H1 (cell line): ENCODE measurements around the gene FSD1L. TPM values are rescaled to one million over a fixed set of nuclear protein-coding genes. Genes with fewer than 3 reads are reported as not detected.

Experiments
- CTCF ChIA-PET: fragments of 300-600 bp; sonication (Branson Sonifier 250); formaldehyde crosslinking; loops from one replicate; lab custom pipeline; 2021; ENCODE audit not compliant: partially characterized antibody; lab: Charles Lee
- POLR2A ChIA-PET: fragments of 300-600 bp; sonication (Branson Sonifier 250); formaldehyde crosslinking; loops from one replicate; lab custom pipeline; 2021; ENCODE audit warnings: inconsistent platforms; ENCODE audit not compliant: partially characterized antibody; lab: Charles Lee
- DNase-seq, 2 experiments: peaks; one replicate each; pipeline versions ENCODE4 v3.0.0 to v3.0.0-alpha.2; 2010 to 2022; ENCODE audit warnings: low spot score in 2 of 2, low read depth in 1 of 2, mixed read lengths in 1 of 2
- FAIRE-seq: peaks from 2 replicates; lab custom pipeline; 2011; peaks lifted over from hg19 to GRCh38; lab: Jason Lieb, UNC
- H2AFZ ChIP-seq: 2 replicates; pipeline ENCODE4 v1.8.1; 2012; ENCODE audit warnings: low read length, inconsistent platforms
- H2AK5ac ChIP-seq: 2 replicates; pipeline ENCODE4 v1.6.1; 2013; ENCODE audit warnings: low read depth, low read length
- H2BK120ac ChIP-seq: replicated peaks from 2 replicates; pipeline ENCODE3; 2013; ENCODE audit warnings: low read depth, low read length, inconsistent platforms
- H2BK12ac ChIP-seq: 2 replicates; pipeline ENCODE4 v1.6.1; 2013; ENCODE audit warnings: low read depth, low read length
- H2BK15ac ChIP-seq: 2 replicates; pipeline ENCODE4 v1.6.1; 2013; ENCODE audit warnings: low read length
- H2BK20ac ChIP-seq: 2 replicates; pipeline ENCODE4 v1.6.1; 2013; ENCODE audit warnings: low read length
- H2BK5ac ChIP-seq: 2 replicates; pipeline ENCODE4 v1.6.1; 2013; ENCODE audit warnings: low read depth, low read length
- H3K14ac ChIP-seq: 2 replicates; pipeline ENCODE4 v1.6.1; 2013; ENCODE audit warnings: inconsistent platforms; ENCODE audit not compliant: insufficient read length
- H3K18ac ChIP-seq: 2 replicates; pipeline ENCODE4 v1.6.1; 2013; ENCODE audit warnings: low read length; ENCODE audit errors: extremely low read depth
- H3K23ac ChIP-seq: 2 replicates; pipeline ENCODE4 v1.6.1; 2013; ENCODE audit warnings: inconsistent platforms; ENCODE audit not compliant: insufficient read length
- H3K23me2 ChIP-seq: 2 replicates; pipeline ENCODE4 v1.6.1; 2013; ENCODE audit warnings: low read depth, low read length
- H3K27ac ChIP-seq: 2 replicates; pipeline ENCODE4 v1.6.1; 2011; ENCODE audit warnings: low read depth, low read length, inconsistent platforms
- H3K27me3 ChIP-seq, 4 experiments: replicated peaks in 1 of 4; 1 replicate in 1 of 4; 2 replicates in 3 of 4; pipeline versions ENCODE4 v1.6.1 to v1.8.1; 2011 to 2013; ENCODE audit warnings: low read length in 3 of 4, mild to moderate bottlenecking in 3 of 4, inconsistent platforms in 2 of 4, mixed read lengths in 2 of 4, moderate library complexity in 1 of 4; ENCODE audit not compliant: control insufficient read depth in 3 of 4, insufficient read depth in 3 of 4; ENCODE audit errors: extremely low read depth in 1 of 4
- H3K36me3 ChIP-seq, 4 experiments: 2 replicates each; pipeline versions ENCODE4 v1.6.1 to v1.8.1; 2011 to 2013; ENCODE audit warnings: mild to moderate bottlenecking in 4 of 4, low read length in 3 of 4, moderate library complexity in 2 of 4, control low read depth in 1 of 4, inconsistent platforms in 1 of 4; ENCODE audit not compliant: insufficient read depth in 4 of 4, control insufficient read depth in 2 of 4
- H3K4ac ChIP-seq: replicated peaks from 2 replicates; pipeline ENCODE3; 2013; ENCODE audit warnings: low read length, low read depth, mixed read lengths, inconsistent platforms; ENCODE audit not compliant: insufficient read length
- H3K4me1 ChIP-seq, 4 experiments: replicated peaks in 1 of 4; 1 replicate in 1 of 4; 2 replicates in 3 of 4; pipeline versions ENCODE4 v1.6.1 to v1.8.1; 2011 to 2013; ENCODE audit warnings: low read length in 3 of 4, inconsistent platforms in 2 of 4, mixed read lengths in 1 of 4; ENCODE audit not compliant: insufficient read depth in 4 of 4, control insufficient read depth in 3 of 4
- H3K4me2 ChIP-seq, 2 experiments: 2 replicates each; pipeline versions ENCODE4 v1.6.1 to v1.8.1; 2011 to 2013; ENCODE audit warnings: low read depth in 2 of 2, low read length in 2 of 2, control low read depth in 1 of 2, inconsistent platforms in 1 of 2, mild to moderate bottlenecking in 1 of 2; ENCODE audit not compliant: insufficient read depth in 1 of 2
- H3K4me3 ChIP-seq, 4 experiments: fragments of 200-600, 300-600 bp in 1 of 4; sonication (generic), shearing (Covaris generic), sonication (Bioruptor Twin) in 1 of 4; 2 replicates each; pipeline versions ENCODE4 v1.5.1 to v1.8.1; 2011 to 2016; ENCODE audit warnings: low read length in 4 of 4, low read depth in 3 of 4, control low read depth in 2 of 4, inconsistent platforms in 2 of 4, mild to moderate bottlenecking in 2 of 4, mixed read lengths in 1 of 4, moderate library complexity in 1 of 4; ENCODE audit not compliant: insufficient read depth in 2 of 4; ENCODE audit errors: extremely low read depth in 1 of 4
- H3K56ac ChIP-seq: replicated peaks from 2 replicates; pipeline ENCODE3; 2013; ENCODE audit warnings: low read depth, mild to moderate bottlenecking, mixed read lengths, low read length, inconsistent platforms; ENCODE audit not compliant: insufficient read length
- H3K79me1 ChIP-seq: 2 replicates; pipeline ENCODE4 v1.6.1; 2013; ENCODE audit warnings: low read depth, low read length, control low read depth
- H3K79me2 ChIP-seq, 2 experiments: 2 replicates each; pipeline versions ENCODE4 v1.6.1 to v1.8.1; 2012 to 2013; ENCODE audit warnings: low read length in 2 of 2, mild to moderate bottlenecking in 2 of 2, inconsistent platforms in 1 of 2; ENCODE audit not compliant: insufficient read depth in 2 of 2, control insufficient read depth in 1 of 2
- H3K9ac ChIP-seq, 4 experiments: replicated peaks in 1 of 4; 1 replicate in 1 of 4; 2 replicates in 3 of 4; pipeline versions ENCODE4 v1.6.1 to v1.8.1; 2011 to 2013; ENCODE audit warnings: low read depth in 3 of 4, low read length in 3 of 4, control low read depth in 2 of 4, mild to moderate bottlenecking in 2 of 4, moderate library complexity in 2 of 4, inconsistent platforms in 1 of 4; ENCODE audit errors: extremely low read depth in 1 of 4
- H3K9me3 ChIP-seq, 2 experiments: 2 replicates each; pipeline versions ENCODE4 v1.6.1 to v1.8.1; 2012 to 2013; ENCODE audit warnings: mild to moderate bottlenecking in 2 of 2, moderate library complexity in 2 of 2, control low read depth in 1 of 2, inconsistent platforms in 1 of 2, low read depth in 1 of 2, low read length in 1 of 2, mixed read lengths in 1 of 2; ENCODE audit not compliant: insufficient read depth in 2 of 2
- H4K20me1 ChIP-seq, 2 experiments: replicated peaks in 1 of 2; 2 replicates each; pipeline versions ENCODE3 to v1.8.1; 2011 to 2013; ENCODE audit warnings: inconsistent platforms in 2 of 2, low read length in 2 of 2, mild to moderate bottlenecking in 1 of 2; ENCODE audit not compliant: insufficient read depth in 2 of 2, control insufficient read depth in 1 of 2
- H4K5ac ChIP-seq: 2 replicates; pipeline ENCODE4 v1.6.1; 2013; ENCODE audit warnings: low read length, low read depth, mixed read lengths, inconsistent platforms; ENCODE audit not compliant: insufficient read length
- H4K8ac ChIP-seq: 2 replicates; pipeline ENCODE4 v1.8.0; 2013; ENCODE audit warnings: mild to moderate bottlenecking, moderate library complexity, low read length, inconsistent platforms; ENCODE audit not compliant: insufficient read depth; ENCODE audit errors: extremely low read depth
- H4K91ac ChIP-seq: replicated peaks from 2 replicates; pipeline ENCODE3; 2013; ENCODE audit warnings: low read length, mixed read lengths, inconsistent platforms; ENCODE audit not compliant: insufficient read length
- EP300 ChIP-seq, 2 experiments: IDR thresholded peaks; 1 replicate in 1 of 2; 2 replicates in 1 of 2; pipeline ENCODE4 v1.6.1; 2011 to 2012; ENCODE audit warnings: low read depth in 2 of 2, low read length in 2 of 2, mild to moderate bottlenecking in 2 of 2, borderline replicate concordance in 1 of 2, inconsistent platforms in 1 of 2, moderate library complexity in 1 of 2
- NRF1 ChIP-seq: IDR thresholded peaks from 2 replicates; pipeline ENCODE4 v1.6.1; 2011; ENCODE audit warnings: mild to moderate bottlenecking, low read depth, low read length, improper control_type of control experiment
- PHF8 ChIP-seq: fragments of 200-600 bp; sonication (generic); conservative IDR thresholded peaks from 2 replicates; pipeline ENCODE4 v1.7.1; 2012; ENCODE audit warnings: low read depth, mild to moderate bottlenecking, inconsistent platforms, low read length, moderate library complexity
- POLR2AphosphoS5 ChIP-seq: IDR thresholded peaks from 2 replicates; pipeline ENCODE4 v1.6.1; 2011; ENCODE audit warnings: low read depth, low read length
- RFX5 ChIP-seq: IDR thresholded peaks from 2 replicates; pipeline ENCODE4 v1.6.1; 2011; ENCODE audit warnings: low read depth, low read length, improper control_type of control experiment, borderline replicate concordance
- SIRT6 ChIP-seq: IDR thresholded peaks from one replicate; pipeline ENCODE4 v1.7.1; 2012; ENCODE audit warnings: low read length, inconsistent platforms
- SUZ12 ChIP-seq: fragments of 200-600 bp; sonication (generic); IDR thresholded peaks from 2 replicates; pipeline ENCODE4 v1.6.1; 2012; ENCODE audit warnings: mild to moderate bottlenecking, inconsistent platforms, low read length, moderate library complexity, mixed read lengths
- TBP ChIP-seq: IDR thresholded peaks from 2 replicates; pipeline ENCODE4 v1.6.1; 2011; ENCODE audit warnings: low read depth, low read length, improper control_type of control experiment
- ZNF274 ChIP-seq: IDR thresholded peaks from 2 replicates; pipeline ENCODE4 v1.7.0; 2012; ENCODE audit warnings: low read length, borderline replicate concordance; ENCODE audit errors: extremely low read depth
- polyA plus RNA-seq, 7 experiments: library from polyadenylated mRNA; depleted of rRNA in 3 of 7; stranded (reverse) in 5 of 7; unstranded in 2 of 7; fragments of >200 nt in 5 of 7; fragments of 200-250 nt in 2 of 7; gene quantifications; 1 replicate in 5 of 7; 2 replicates in 1 of 7; 4 replicates in 1 of 7; pipeline versions ENCODE4 v1.2.1 to v1.2.3, GENCODE V29; 2011 to 2013; ENCODE audit warnings: missing spikeins in 2 of 7, mixed read lengths in 2 of 7
- total RNA-seq: library from RNA; stranded (reverse); fragmentation: NEBNext Ultra II Directional; extraction: Animal tissue kit (Norgen Biotek cat#: 25700); gene quantifications from 2 replicates; pipeline ENCODE4 v1.2.1, GENCODE V29; 2021
- TF ChIP-seq, protein P1 (sequence below): IDR thresholded peaks from 2 replicates; pipeline ENCODE4 v1.6.1; 2011; ENCODE audit warnings: low read length, improper control_type of control experiment
- TF ChIP-seq, protein P2 (sequence below): IDR thresholded peaks from 2 replicates; pipeline ENCODE4 v1.6.1; 2012; ENCODE audit warnings: inconsistent platforms
- TF ChIP-seq, protein P3 (sequence below): IDR thresholded peaks from 2 replicates; pipeline ENCODE4 v1.6.1; 2012; ENCODE audit warnings: low read length, inconsistent platforms

FSD1L gene
- total and polyA plus RNA-seq, 2 of the 8 experiments (the other 6 are each of a cell fraction or from before 2014, with no cell fraction given) = 0.91 to 4.8 TPM

DNA sequence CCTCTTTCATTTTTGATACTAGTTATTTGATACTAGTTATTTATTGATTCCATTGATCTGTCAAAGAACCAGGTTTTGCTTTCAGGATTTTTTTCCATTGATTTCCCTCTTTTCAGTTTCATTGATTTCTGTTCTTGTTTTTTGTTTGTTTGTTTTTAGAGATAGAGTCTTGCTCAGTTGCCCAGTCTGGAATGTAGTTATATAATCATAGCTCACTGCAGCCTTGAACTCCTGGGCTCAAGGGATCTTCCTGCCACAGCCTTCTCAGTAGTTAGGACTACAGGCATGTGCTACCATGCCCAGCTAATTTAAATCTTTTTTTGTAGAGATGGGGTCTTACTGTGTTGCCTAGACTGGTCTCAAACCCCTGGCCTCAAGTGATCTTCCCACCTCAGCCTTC is 49.9 kb downstream of the FSD1L start:
- Histone ChIP-seq H4K20me1 (no peaks in the 10 kb centered on the region), H3K27ac (no peak overlapping the region)
- TF ChIP-seq, protein P1, sequence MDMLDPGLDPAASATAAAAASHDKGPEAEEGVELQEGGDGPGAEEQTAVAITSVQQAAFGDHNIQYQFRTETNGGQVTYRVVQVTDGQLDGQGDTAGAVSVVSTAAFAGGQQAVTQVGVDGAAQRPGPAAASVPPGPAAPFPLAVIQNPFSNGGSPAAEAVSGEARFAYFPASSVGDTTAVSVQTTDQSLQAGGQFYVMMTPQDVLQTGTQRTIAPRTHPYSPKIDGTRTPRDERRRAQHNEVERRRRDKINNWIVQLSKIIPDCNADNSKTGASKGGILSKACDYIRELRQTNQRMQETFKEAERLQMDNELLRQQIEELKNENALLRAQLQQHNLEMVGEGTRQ = no peak
- TF ChIP-seq EP300 (IDR thresholded peaks at IDR 0.05; ENCODE audit: borderline replicate concordance in 1 of 2, low read depth in 2 of 2, low read length in 2 of 2) = no peak
- no peak for TF ChIP-seq PHF8
- TF ChIP-seq NRF1 = no peak
- no peak for TF ChIP-seq SIRT6
- no peak for TF ChIP-seq ZNF274
- TF ChIP-seq, protein P2, sequence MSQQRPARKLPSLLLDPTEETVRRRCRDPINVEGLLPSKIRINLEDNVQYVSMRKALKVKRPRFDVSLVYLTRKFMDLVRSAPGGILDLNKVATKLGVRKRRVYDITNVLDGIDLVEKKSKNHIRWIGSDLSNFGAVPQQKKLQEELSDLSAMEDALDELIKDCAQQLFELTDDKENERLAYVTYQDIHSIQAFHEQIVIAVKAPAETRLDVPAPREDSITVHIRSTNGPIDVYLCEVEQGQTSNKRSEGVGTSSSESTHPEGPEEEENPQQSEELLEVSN = no peak
- no peak for TF ChIP-seq POLR2AphosphoS5
- TF ChIP-seq, protein P3, sequence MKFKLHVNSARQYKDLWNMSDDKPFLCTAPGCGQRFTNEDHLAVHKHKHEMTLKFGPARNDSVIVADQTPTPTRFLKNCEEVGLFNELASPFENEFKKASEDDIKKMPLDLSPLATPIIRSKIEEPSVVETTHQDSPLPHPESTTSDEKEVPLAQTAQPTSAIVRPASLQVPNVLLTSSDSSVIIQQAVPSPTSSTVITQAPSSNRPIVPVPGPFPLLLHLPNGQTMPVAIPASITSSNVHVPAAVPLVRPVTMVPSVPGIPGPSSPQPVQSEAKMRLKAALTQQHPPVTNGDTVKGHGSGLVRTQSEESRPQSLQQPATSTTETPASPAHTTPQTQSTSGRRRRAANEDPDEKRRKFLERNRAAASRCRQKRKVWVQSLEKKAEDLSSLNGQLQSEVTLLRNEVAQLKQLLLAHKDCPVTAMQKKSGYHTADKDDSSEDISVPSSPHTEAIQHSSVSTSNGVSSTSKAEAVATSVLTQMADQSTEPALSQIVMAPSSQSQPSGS = no peak
- TF ChIP-seq RFX5 = no peak
- no peak for TF ChIP-seq SUZ12
- no peak for TF ChIP-seq TBP

More for the DNA sequence above, 49.9 kb downstream of the FSD1L start:
- Histone ChIP-seq H2BK12ac (no peak overlapping the region), H4K8ac (no peak overlapping the region), H3K4ac (no peak overlapping the region), H3K27me3 (no peaks in the 10 kb centered on the region), H3K9ac (no peak overlapping the region), H2BK15ac (no peak overlapping the region), H2BK120ac (no peak overlapping the region), H2AK5ac (no peak overlapping the region), H3K14ac (no peak overlapping the region), H2AFZ (no peak overlapping the region), H2BK20ac (no peak overlapping the region), H3K18ac (no peak overlapping the region), H3K79me2 (no peaks in the 10 kb centered on the region), H4K5ac (no peak overlapping the region), H3K79me1 (no peaks in the 10 kb centered on the region), H3K4me2 (no peak overlapping the region), H3K56ac (no peak overlapping the region), H3K9me3 (peaks cover 3 to 14% of the 10 kb centered on the region in 2 experiments; a peak in 1 of 4 replicates), H3K4me1 (peaks cover 0 to 2% (median 0%) of the 10 kb centered on the region in 4 experiments; a peak in 1 of 7 replicates), H4K91ac (no peak overlapping the region), H3K4me3 (no peak overlapping the region), H3K23ac (no peak overlapping the region), H3K23me2 (no peaks in the 10 kb centered on the region), H2BK5ac (no peak overlapping the region), H3K36me3 (no peaks in the 10 kb centered on the region)
- CTCF ChIA-PET = no interaction called here
- FAIRE-seq (no peak), DNase-seq (no peak)
- POLR2A ChIA-PET = no interaction called here
